Neuronal stem cell (in vitro differentiated cells): ENCODE measurements around the gene ADAMTS14.
A peak's percentile ranks its signal among the peaks of the same experiment; 100 is the strongest.

Experiments
- DNase-seq: peaks from one replicate; pipeline ENCODE4 v3.0.0-alpha.2; 2013; ENCODE audit warnings: low spot score
- H2AFZ ChIP-seq: one replicate; pipeline ENCODE4 v1.6.1; 2013; ENCODE audit warnings: mild to moderate bottlenecking, low read length, inconsistent platforms
- H2AK5ac ChIP-seq: 2 replicates; pipeline ENCODE4 v1.6.1; 2013; ENCODE audit warnings: low read depth, mild to moderate bottlenecking, inconsistent platforms, low read length, moderate library complexity, mixed read lengths
- H2BK120ac ChIP-seq: 2 replicates; pipeline ENCODE4 v1.6.1; 2013; ENCODE audit warnings: low read depth, mild to moderate bottlenecking, inconsistent platforms, low read length, moderate library complexity, mixed read lengths
- H2BK12ac ChIP-seq: one replicate; pipeline ENCODE4 v1.6.1; 2013; ENCODE audit warnings: low read length, inconsistent platforms
- H2BK15ac ChIP-seq: 2 replicates; pipeline ENCODE4 v1.6.1; 2013; ENCODE audit warnings: mild to moderate bottlenecking, low read length, inconsistent platforms, mixed read lengths
- H2BK5ac ChIP-seq: one replicate; pipeline ENCODE4 v1.6.1; 2013; ENCODE audit warnings: inconsistent platforms, mild to moderate bottlenecking, low read length, moderate library complexity
- H3K14ac ChIP-seq: one replicate; pipeline ENCODE4 v1.6.1; 2013; ENCODE audit warnings: low read length, inconsistent platforms
- H3K18ac ChIP-seq: 2 replicates; pipeline ENCODE4 v1.6.1; 2013; ENCODE audit warnings: low read length, inconsistent platforms
- H3K23ac ChIP-seq: 2 replicates; pipeline ENCODE4 v1.6.1; 2013; ENCODE audit warnings: low read depth, mild to moderate bottlenecking, mixed read lengths, low read length, inconsistent platforms; ENCODE audit not compliant: poor library complexity
- H3K27ac ChIP-seq: replicated peaks from 3 replicates; pipeline ENCODE4 v1.5.1; 2013; ENCODE audit warnings: low read length, inconsistent platforms
- H3K27me3 ChIP-seq, 3 experiments: 2 replicates each; pipeline ENCODE4 v1.6.1; 2013; ENCODE audit warnings: low read length in 3 of 3, mild to moderate bottlenecking in 2 of 3, inconsistent platforms in 1 of 3, low read depth in 1 of 3, mixed read lengths in 1 of 3, moderate library complexity in 1 of 3; ENCODE audit not compliant: control insufficient read depth in 3 of 3, insufficient read depth in 3 of 3
- H3K36me3 ChIP-seq, 2 donors: replicated peaks in 1 of 2; 2 replicates each; pipeline ENCODE4 v1.6.1; 2013; ENCODE audit warnings: low read length in 2 of 2; ENCODE audit not compliant: control insufficient read depth in 2 of 2, insufficient read depth in 2 of 2
- H3K4ac ChIP-seq: 2 replicates; pipeline ENCODE4 v1.6.1; 2013; ENCODE audit warnings: inconsistent platforms, mild to moderate bottlenecking, low read length, moderate library complexity
- H3K4me1 ChIP-seq, 2 donors: 1 replicate in 1 of 2; 2 replicates in 1 of 2; pipeline ENCODE4 v1.6.1; 2013; ENCODE audit warnings: low read length in 2 of 2, low read depth in 1 of 2; ENCODE audit not compliant: control insufficient read depth in 2 of 2, insufficient read depth in 1 of 2
- H3K4me2 ChIP-seq: one replicate; pipeline ENCODE4 v1.6.1; 2013; ENCODE audit warnings: mild to moderate bottlenecking, low read length, inconsistent platforms; ENCODE audit not compliant: insufficient read depth, poor library complexity, severe bottlenecking
- H3K4me3 ChIP-seq, 2 donors: 2 replicates each; pipeline ENCODE4 v1.5.1; 2013; ENCODE audit warnings: low read length in 2 of 2, mild to moderate bottlenecking in 2 of 2, inconsistent platforms in 1 of 2, moderate library complexity in 1 of 2
- H3K79me1 ChIP-seq: one replicate; pipeline ENCODE4 v1.6.1; 2013; ENCODE audit warnings: low read depth, mild to moderate bottlenecking, inconsistent platforms, low read length, moderate library complexity
- H3K9ac ChIP-seq: one replicate; pipeline ENCODE4 v1.6.1; 2013; ENCODE audit warnings: mild to moderate bottlenecking, low read depth, low read length, inconsistent platforms; ENCODE audit not compliant: poor library complexity
- H3K9me3 ChIP-seq, 2 donors: replicated peaks in 1 of 2; 2 replicates each; pipeline versions ENCODE3 to v1.6.1; 2013; ENCODE audit warnings: low read length in 2 of 2, mild to moderate bottlenecking in 2 of 2, inconsistent platforms in 1 of 2, low read depth in 1 of 2, mixed read lengths in 1 of 2, moderate library complexity in 1 of 2; ENCODE audit not compliant: control insufficient read depth in 2 of 2, insufficient read depth in 1 of 2
- H4K8ac ChIP-seq: one replicate; pipeline ENCODE4 v1.6.1; 2013; ENCODE audit warnings: low read depth, mild to moderate bottlenecking, inconsistent platforms, low read length, moderate library complexity
- H4K91ac ChIP-seq: one replicate; pipeline ENCODE4 v1.6.1; 2013; ENCODE audit warnings: low read length, low read depth, mild to moderate bottlenecking, inconsistent platforms; ENCODE audit not compliant: poor library complexity
- WGBS, 2 donors: extraction: QIAGEN DNeasy Blood & Tissue Kit; methylation state at CpG; one replicate each; pipeline ENCODE4 v1.1.7; 2013; ENCODE audit warnings: missing lambda C conversion rate in 2 of 2, mixed read lengths in 1 of 2; ENCODE audit not compliant: insufficient read length in 2 of 2, insufficient replicate concordance in 1 of 2; ENCODE audit errors: extremely low coverage in 2 of 2; 5-methylcytosine and 5-hydroxymethylcytosine counted together

ADAMTS14 gene

DNA sequence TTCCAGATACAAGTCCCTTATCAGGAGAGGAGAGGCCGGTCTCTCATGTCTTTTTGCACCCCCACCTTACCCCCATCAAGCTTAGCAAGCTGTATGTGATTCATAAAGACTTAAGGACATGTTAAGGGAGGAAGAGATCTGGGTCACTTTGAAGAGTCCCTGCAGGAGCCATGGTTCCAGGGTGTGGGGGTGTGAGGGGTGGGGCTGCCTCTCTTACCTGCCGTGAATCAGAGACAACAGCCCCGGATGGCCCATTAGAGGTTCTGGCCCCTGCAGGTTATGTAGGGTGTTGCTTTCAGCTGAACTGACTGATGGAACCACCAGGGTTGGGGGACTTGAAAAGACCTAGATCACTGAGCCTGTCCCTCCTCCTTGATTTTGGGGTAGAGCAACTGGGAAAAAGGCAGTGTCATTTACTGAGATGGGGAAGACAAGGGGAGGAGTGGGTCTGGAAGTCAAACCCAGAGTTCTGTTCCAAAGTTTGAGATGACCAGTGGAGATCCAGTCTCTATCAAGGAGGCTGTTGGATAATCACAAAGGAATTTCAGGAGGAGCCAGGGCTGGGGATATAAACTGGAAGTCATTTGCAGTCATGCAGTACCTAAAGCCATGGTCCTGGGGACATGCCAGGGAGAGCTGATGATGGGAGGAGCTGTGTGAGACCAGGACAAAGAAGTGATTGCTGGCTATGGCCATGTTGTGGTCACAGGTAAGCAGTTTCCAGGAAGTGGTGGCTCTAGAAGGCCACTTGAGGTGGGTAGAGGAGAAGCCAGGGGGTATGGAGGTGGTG, 23.1 kb downstream of the ADAMTS14 start:
- Histone ChIP-seq H3K36me3 (no peaks in the 10 kb centered on the region), H4K8ac (no peak overlapping the region), H4K91ac (no peak overlapping the region), H3K9ac (no peak overlapping the region), H3K79me1 (no peaks in the 10 kb centered on the region), H2BK120ac (no peak overlapping the region), H2BK5ac (no peak overlapping the region), H3K4me2 (no peak overlapping the region), H2AFZ (no peak overlapping the region), H3K14ac (no peak overlapping the region), H2AK5ac (no peak overlapping the region), H3K18ac (no peak overlapping the region), H3K4me1 (peaks cover 2 to 13% of the 10 kb centered on the region in 2 donors), H3K23ac (no peak overlapping the region), H3K9me3 (no peaks in the 10 kb centered on the region), H2BK12ac (no peak overlapping the region), H3K4ac (no peak overlapping the region), H3K27me3 (peaks cover 0 to 15% (median 0%) of the 10 kb centered on the region in 3 experiments), H3K27ac (no peak overlapping the region), H2BK15ac (no peak overlapping the region), H3K4me3 (no peak overlapping the region)
- WGBS, 2 donors: no CpG with 5 or more reads among the region's 3 CpGs
- no peak for DNase-seq

DNA sequence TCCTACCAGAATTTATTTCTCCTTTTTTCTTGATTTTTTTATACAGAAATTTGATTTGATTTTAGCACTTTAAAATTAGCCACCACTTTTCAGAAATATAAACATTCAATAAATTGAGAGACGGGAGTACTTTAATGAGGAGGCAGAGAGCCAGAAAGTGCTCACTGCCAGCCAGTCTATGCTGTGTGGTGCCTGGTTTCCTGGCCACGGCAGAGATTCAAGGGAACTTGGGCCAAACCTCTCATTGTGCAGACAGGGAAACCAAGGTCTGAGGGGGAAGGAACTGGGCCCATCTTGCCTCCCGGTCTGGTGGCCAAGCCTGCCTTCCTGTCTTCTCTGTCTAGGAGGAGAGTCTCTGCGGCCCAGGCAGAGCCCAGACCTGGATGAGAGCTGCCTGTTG, 25.9 kb downstream of the ADAMTS14 start:
- H3K79me1 ChIP-seq: no peaks in the 10 kb centered on the region
- H3K4me1 ChIP-seq: peaks cover 2 to 3% of the 10 kb centered on the region in 2 donors
- peak overlapping the region; percentile 57 for H2AK5ac ChIP-seq
- H3K9ac ChIP-seq: no peak overlapping the region
- no peak overlapping the region for H2BK5ac ChIP-seq
- peak overlapping the region; percentile 25 for H3K23ac ChIP-seq
- no peak overlapping the region for H3K4me2 ChIP-seq
- H3K36me3 ChIP-seq: no peaks in the 10 kb centered on the region
- H2BK15ac ChIP-seq: no peak overlapping the region
- no CpG with 5 or more reads among the region's 4 CpGs for WGBS, 2 donors
- no peak overlapping the region for H3K4me3 ChIP-seq
- no peak overlapping the region for H4K91ac ChIP-seq
- no peak overlapping the region for H3K14ac ChIP-seq
- no peak overlapping the region for H3K4ac ChIP-seq
- H3K27me3 ChIP-seq: peaks cover 0 to 5% (median 0%) of the 10 kb centered on the region in 3 experiments
- no peak overlapping the region for H2AFZ ChIP-seq
- H3K9me3 ChIP-seq: no peaks in the 10 kb centered on the region
- no peak for DNase-seq
- no peak overlapping the region for H2BK120ac ChIP-seq
- H3K18ac ChIP-seq: peak overlapping the region; percentile 38
- no peak overlapping the region for H3K27ac ChIP-seq
- H2BK12ac ChIP-seq: no peak overlapping the region
- H4K8ac ChIP-seq: no peak overlapping the region

DNA sequence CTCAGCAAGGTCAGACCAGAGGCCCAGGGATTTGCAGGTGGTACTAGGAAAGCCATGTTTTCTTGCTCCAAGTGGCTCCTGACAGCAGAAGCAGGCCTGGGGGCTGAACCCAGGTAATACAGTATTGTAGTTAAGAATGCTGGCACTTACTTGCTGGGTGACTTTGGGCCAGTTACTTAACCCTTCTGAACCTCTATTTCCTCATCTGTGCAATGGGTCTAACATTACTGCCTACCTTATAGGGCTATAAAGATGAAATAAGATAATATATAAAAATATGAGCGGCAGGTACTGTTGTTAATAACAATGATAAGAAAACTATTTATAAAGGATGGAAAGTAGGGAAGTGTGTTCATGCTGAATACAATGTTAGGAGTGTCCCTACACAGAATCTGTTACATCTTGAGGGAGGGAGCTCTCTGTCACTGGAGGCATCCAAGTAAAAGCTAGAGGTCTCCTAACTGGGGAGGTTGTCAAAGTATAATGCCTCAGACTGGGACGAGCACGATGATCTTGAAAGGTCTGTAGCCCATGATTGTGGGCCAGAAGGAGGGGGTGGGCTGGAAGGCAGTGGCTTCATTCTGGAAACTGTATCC, 26.9 kb downstream of the ADAMTS14 start:
- no peak overlapping the region for H3K23ac ChIP-seq
- peak overlapping the region; percentile 27 for H2AK5ac ChIP-seq

DNA sequence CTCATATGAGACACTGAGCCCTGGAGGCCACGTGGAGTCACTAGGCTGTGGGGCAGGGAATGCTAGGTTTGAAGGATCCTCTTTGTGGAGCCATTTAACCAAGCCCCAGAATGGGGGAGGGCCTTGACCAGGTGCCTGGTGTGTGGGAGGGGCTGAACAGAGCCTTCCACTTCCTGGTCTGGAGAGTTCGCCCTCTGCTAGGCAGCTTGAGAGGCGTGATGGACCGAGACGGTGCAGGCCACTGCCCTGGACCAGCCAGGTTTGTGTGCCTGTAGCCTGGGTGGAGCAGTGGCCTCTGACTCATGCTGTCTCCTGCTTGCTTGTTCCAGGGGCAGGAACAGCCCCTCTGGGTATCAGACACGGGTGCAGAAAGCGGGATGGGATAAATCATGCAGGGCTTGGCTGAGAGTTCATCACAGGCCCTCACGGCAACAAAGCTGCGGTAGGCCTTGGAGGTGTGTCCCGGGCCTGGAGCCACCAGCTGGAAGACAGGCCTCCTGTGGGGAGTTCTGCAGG, 27.4 kb downstream of the ADAMTS14 start:
- Histone ChIP-seq H3K9me3 (no peaks in the 10 kb centered on the region), H4K91ac (no peak overlapping the region), H3K27me3 (peaks cover 0 to 3% (median 0%) of the 10 kb centered on the region in 3 experiments), H2AK5ac (peak overlapping the region; percentile 41), H3K23ac (no peak overlapping the region), H3K4me3 (no peak overlapping the region), H3K27ac (no peak overlapping the region), H2BK15ac (no peak overlapping the region), H3K79me1 (no peaks in the 10 kb centered on the region), H3K4ac (no peak overlapping the region), H3K14ac (peak overlapping the region; percentile 56), H2AFZ (no peak overlapping the region), H2BK120ac (no peak overlapping the region), H2BK5ac (no peak overlapping the region), H3K36me3 (no peaks in the 10 kb centered on the region), H4K8ac (no peak overlapping the region), H3K18ac (peak overlapping the region; percentile 67), H2BK12ac (no peak overlapping the region), H3K4me1 (peaks cover 0 to 2% of the 10 kb centered on the region in 2 donors), H3K4me2 (no peak overlapping the region), H3K9ac (no peak overlapping the region)
- WGBS, 2 donors: no CpG with 5 or more reads among the region's 10 CpGs
- no peak for DNase-seq

More for the DNA sequence above, 26.9 kb downstream of the ADAMTS14 start:
- no peak overlapping the region for H2BK120ac ChIP-seq
- no peak overlapping the region for H2BK12ac ChIP-seq
- no peak overlapping the region for H3K4me2 ChIP-seq
- H4K91ac ChIP-seq: no peak overlapping the region
- no peak overlapping the region for H2BK5ac ChIP-seq
- H3K36me3 ChIP-seq: no peaks in the 10 kb centered on the region
- DNase-seq: no peak
- H3K4ac ChIP-seq: no peak overlapping the region
- no peaks in the 10 kb centered on the region for H3K79me1 ChIP-seq
- H3K27ac ChIP-seq: no peak overlapping the region
- peaks cover 0 to 2% of the 10 kb centered on the region in 2 donors for H3K4me1 ChIP-seq
- H3K14ac ChIP-seq: peak overlapping the region; percentile 56
- no peak overlapping the region for H2AFZ ChIP-seq
- WGBS, 2 donors: 100% methylated on average over 1 of the region's 3 CpGs; no CpG with 5 or more reads in 1 of the 2 donors
- H3K9me3 ChIP-seq: no peaks in the 10 kb centered on the region
- no peak overlapping the region for H3K9ac ChIP-seq
- H3K4me3 ChIP-seq: no peak overlapping the region
- no peak overlapping the region for H4K8ac ChIP-seq
- peak overlapping the region; percentile 67 for H3K18ac ChIP-seq
- no peak overlapping the region for H2BK15ac ChIP-seq
- peaks cover 0 to 3% (median 0%) of the 10 kb centered on the region in 3 experiments for H3K27me3 ChIP-seq
